Panc1 (cell line): Measurements from ENCODE around the gene ZNF468.

Experiments used
- POLR2AphosphoS5 ChIP-seq: IDR thresholded peaks from 2 replicates; pipeline ENCODE4 v1.6.1; 2012; ENCODE audit warnings: mild to moderate bottlenecking, low read depth, low read length, moderate library complexity
- SIN3A ChIP-seq: IDR thresholded peaks from 2 replicates; pipeline ENCODE4 v1.6.1; 2012; ENCODE audit warnings: low read depth, mild to moderate bottlenecking, low read length, moderate library complexity, borderline replicate concordance; ENCODE audit not compliant: insufficient read depth
- TCF7L2 ChIP-seq: IDR thresholded peaks from 2 replicates; pipeline ENCODE4 v1.6.1; 2011; ENCODE audit warnings: mild to moderate bottlenecking, low read depth, low read length, inconsistent platforms
- TF ChIP-seq, protein P1 (sequence below): fragments of 450-650 bp; IDR thresholded peaks from 2 replicates; pipeline ENCODE4 v1.5.1; 2017; ENCODE audit warnings: mild to moderate bottlenecking
- TF ChIP-seq, protein P2 (sequence below), 2 experiments: IDR thresholded peaks; 2 replicates each; pipeline ENCODE4 v1.6.1; 2011 to 2012; ENCODE audit warnings: low read depth in 2 of 2, control low read depth in 1 of 2, low read length in 1 of 2, mild to moderate bottlenecking in 1 of 2, moderate library complexity in 1 of 2; ENCODE audit not compliant: insufficient read depth in 1 of 2

DNA sequence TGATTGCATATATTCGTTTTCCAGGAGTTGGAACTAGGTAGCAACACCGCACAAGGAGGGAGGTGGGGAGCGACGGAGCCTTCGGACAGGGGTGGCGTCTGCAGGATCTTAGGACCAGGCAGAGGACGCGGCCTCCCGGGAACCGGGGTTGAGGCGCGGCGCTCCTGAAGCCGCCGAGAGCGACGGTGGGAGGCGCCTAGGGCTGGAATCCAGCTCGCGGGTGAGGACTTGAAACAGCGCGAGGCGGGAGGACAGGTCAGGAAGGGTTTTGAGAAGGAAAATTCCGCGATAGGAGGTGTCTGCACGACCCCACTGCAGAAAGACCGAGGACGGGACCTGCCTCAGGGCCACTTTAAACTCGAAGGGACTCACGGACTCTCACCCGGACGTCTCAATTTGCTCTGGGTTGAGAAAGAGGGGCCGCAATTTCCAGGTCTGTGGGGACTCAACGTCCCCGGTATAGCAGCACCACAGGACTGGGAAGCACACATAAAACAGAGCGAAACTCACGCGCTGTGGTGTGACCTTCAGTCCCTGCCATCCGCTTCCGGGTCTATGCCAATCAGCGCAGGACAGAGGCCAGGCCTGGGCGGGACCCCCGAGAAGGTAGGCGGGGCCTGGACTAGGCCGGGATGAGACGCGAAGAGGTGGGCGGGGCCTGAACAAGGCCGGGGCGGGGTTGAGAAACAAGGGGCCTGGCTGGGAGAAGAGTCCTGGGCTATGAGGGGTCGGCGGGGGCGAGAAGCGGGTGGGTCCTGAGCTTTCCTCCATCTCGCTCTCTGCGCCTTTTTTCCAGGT lies 39.9 kb upstream of the ZNF468 start, which contains the start of gene ZNF320:
- TF ChIP-seq, protein P1, sequence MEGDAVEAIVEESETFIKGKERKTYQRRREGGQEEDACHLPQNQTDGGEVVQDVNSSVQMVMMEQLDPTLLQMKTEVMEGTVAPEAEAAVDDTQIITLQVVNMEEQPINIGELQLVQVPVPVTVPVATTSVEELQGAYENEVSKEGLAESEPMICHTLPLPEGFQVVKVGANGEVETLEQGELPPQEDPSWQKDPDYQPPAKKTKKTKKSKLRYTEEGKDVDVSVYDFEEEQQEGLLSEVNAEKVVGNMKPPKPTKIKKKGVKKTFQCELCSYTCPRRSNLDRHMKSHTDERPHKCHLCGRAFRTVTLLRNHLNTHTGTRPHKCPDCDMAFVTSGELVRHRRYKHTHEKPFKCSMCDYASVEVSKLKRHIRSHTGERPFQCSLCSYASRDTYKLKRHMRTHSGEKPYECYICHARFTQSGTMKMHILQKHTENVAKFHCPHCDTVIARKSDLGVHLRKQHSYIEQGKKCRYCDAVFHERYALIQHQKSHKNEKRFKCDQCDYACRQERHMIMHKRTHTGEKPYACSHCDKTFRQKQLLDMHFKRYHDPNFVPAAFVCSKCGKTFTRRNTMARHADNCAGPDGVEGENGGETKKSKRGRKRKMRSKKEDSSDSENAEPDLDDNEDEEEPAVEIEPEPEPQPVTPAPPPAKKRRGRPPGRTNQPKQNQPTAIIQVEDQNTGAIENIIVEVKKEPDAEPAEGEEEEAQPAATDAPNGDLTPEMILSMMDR: no peak
- TF ChIP-seq, protein P2, sequence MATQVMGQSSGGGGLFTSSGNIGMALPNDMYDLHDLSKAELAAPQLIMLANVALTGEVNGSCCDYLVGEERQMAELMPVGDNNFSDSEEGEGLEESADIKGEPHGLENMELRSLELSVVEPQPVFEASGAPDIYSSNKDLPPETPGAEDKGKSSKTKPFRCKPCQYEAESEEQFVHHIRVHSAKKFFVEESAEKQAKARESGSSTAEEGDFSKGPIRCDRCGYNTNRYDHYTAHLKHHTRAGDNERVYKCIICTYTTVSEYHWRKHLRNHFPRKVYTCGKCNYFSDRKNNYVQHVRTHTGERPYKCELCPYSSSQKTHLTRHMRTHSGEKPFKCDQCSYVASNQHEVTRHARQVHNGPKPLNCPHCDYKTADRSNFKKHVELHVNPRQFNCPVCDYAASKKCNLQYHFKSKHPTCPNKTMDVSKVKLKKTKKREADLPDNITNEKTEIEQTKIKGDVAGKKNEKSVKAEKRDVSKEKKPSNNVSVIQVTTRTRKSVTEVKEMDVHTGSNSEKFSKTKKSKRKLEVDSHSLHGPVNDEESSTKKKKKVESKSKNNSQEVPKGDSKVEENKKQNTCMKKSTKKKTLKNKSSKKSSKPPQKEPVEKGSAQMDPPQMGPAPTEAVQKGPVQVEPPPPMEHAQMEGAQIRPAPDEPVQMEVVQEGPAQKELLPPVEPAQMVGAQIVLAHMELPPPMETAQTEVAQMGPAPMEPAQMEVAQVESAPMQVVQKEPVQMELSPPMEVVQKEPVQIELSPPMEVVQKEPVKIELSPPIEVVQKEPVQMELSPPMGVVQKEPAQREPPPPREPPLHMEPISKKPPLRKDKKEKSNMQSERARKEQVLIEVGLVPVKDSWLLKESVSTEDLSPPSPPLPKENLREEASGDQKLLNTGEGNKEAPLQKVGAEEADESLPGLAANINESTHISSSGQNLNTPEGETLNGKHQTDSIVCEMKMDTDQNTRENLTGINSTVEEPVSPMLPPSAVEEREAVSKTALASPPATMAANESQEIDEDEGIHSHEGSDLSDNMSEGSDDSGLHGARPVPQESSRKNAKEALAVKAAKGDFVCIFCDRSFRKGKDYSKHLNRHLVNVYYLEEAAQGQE (IDR thresholded peaks at IDR 0.05; ENCODE audit: insufficient read depth in 1 of 2, low read depth in 2 of 2, low read length in 1 of 2): no peak
- TF ChIP-seq SIN3A (no peak), POLR2AphosphoS5 (peak; percentile 83), TCF7L2 (no peak)
